HEK293T (cell line): ENCODE measurements around the gene ALKBH5.

Experiments
- CTCF ChIA-PET: fragments of 350-600 bp; formaldehyde crosslinking; extraction: SDS; loops from one replicate; lab custom pipeline; 2021; ENCODE audit warnings: antibody characterized with exemption, inconsistent platforms; lab: Yijun Ruan, JAX
- POLR2A ChIA-PET: fragments of 350-600 bp; formaldehyde crosslinking; extraction: SDS; loops from one replicate; lab custom pipeline; 2020; ENCODE audit warnings: antibody characterized with exemption, inconsistent platforms; lab: Yijun Ruan, JAX
- DNase-seq: peaks from one replicate; pipeline ENCODE4 v3.0.0; 2012; ENCODE audit warnings: mixed read lengths; ENCODE audit errors: extremely low spot score
- ARNT ChIP-seq: fragments of 450-650 bp; IDR thresholded peaks from 2 replicates; pipeline ENCODE4 v1.6.1; 2017; ENCODE audit warnings: mild to moderate bottlenecking
- BHLHE40 ChIP-seq: fragments of 450-650 bp; IDR thresholded peaks from 2 replicates; pipeline ENCODE4 v1.6.1; 2016; ENCODE audit warnings: mild to moderate bottlenecking, moderate library complexity, borderline replicate concordance
- CTBP1 ChIP-seq: fragments of 450-650 bp; IDR thresholded peaks from 2 replicates; pipeline ENCODE4 v1.6.1; 2016; ENCODE audit warnings: borderline replicate concordance
- ELF4 ChIP-seq: fragments of 450-650 bp; IDR thresholded peaks from 2 replicates; pipeline ENCODE4 v1.6.1; 2017; ENCODE audit warnings: antibody characterized with exemption
- FOXA1 ChIP-seq: fragments of 450-650 bp; IDR thresholded peaks from 2 replicates; pipeline ENCODE4 v1.6.1; 2016; ENCODE audit warnings: mild to moderate bottlenecking
- FOXK2 ChIP-seq: fragments of 450-650 bp; IDR thresholded peaks from 2 replicates; pipeline ENCODE4 v1.6.1; 2016; ENCODE audit warnings: mild to moderate bottlenecking
- FOXM1 ChIP-seq: fragments of 450-650 bp; IDR thresholded peaks from 2 replicates; pipeline ENCODE4 v1.6.1; 2017; ENCODE audit warnings: mild to moderate bottlenecking, borderline replicate concordance
- HDGF ChIP-seq: fragments of 450-650 bp; IDR thresholded peaks from 2 replicates; pipeline ENCODE4 v1.6.1; 2017; ENCODE audit warnings: antibody characterized with exemption, borderline replicate concordance
- L3MBTL2 ChIP-seq: fragments of 450-650 bp; conservative IDR thresholded peaks from 2 replicates; pipeline ENCODE4 v1.6.1; 2016; ENCODE audit warnings: mild to moderate bottlenecking
- LEF1 ChIP-seq: fragments of 450-650 bp; IDR thresholded peaks from 2 replicates; pipeline ENCODE4 v1.6.1; 2017; ENCODE audit warnings: mild to moderate bottlenecking, borderline replicate concordance
- NFRKB ChIP-seq: fragments of 450-650 bp; IDR thresholded peaks from 2 replicates; pipeline ENCODE4 v1.6.1; 2016; ENCODE audit warnings: mild to moderate bottlenecking, moderate library complexity
- PKNOX1 ChIP-seq: fragments of 450-650 bp; IDR thresholded peaks from 2 replicates; pipeline ENCODE4 v1.6.1; 2016
- SP1 ChIP-seq: fragments of 450-650 bp; IDR thresholded peaks from 2 replicates; pipeline ENCODE4 v1.6.1; 2017
- SUZ12 ChIP-seq: fragments of 450-650 bp; IDR thresholded peaks from 2 replicates; pipeline ENCODE4 v1.6.1; 2016; ENCODE audit warnings: mild to moderate bottlenecking
- TARDBP ChIP-seq: fragments of 450-650 bp; IDR thresholded peaks from 2 replicates; pipeline ENCODE4 v1.6.1; 2016
- ZNF384 ChIP-seq: fragments of 450-650 bp; IDR thresholded peaks from 2 replicates; pipeline ENCODE4 v1.6.1; 2016

The ALKBH5 gene

DNA sequence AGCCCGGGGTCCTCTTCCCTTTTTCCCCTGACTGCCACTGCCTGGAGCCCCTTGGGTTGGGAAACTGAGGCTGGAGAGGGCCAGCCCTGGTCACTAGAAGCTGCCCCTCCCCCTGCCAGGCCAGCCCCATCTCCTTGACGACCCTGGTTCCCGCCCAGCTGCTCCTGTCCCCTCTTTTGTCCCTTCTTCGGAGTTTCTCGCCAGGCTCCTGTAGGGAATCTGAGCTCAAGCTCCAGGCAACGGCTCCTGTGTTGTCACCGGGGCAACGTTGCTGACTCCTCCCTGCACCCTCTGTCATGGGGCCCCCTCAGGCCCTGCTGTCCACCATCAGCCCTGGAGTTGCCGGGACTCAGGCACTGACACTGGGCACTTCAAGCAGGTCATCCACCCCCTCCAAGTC is 47.5 kb downstream of the ALKBH5 start:
- ChIA-PET POLR2A (interaction anchor here (1.1 kb wide), 1 partner anchor 25 kb away, joined by 3 read pairs; no protein-coding TSS in a partner anchor), CTCF (no interaction called here)
- DNase-seq: no peak
- TF ChIP-seq FOXA1 (no peak), SUZ12 (no peak), L3MBTL2 (no peak), ARNT (no peak), PKNOX1 (no peak), HDGF (no peak), LEF1 (no peak), FOXM1 (no peak), SP1 (no peak), ELF4 (no peak), TARDBP (no peak), ZNF384 (no peak)

DNA sequence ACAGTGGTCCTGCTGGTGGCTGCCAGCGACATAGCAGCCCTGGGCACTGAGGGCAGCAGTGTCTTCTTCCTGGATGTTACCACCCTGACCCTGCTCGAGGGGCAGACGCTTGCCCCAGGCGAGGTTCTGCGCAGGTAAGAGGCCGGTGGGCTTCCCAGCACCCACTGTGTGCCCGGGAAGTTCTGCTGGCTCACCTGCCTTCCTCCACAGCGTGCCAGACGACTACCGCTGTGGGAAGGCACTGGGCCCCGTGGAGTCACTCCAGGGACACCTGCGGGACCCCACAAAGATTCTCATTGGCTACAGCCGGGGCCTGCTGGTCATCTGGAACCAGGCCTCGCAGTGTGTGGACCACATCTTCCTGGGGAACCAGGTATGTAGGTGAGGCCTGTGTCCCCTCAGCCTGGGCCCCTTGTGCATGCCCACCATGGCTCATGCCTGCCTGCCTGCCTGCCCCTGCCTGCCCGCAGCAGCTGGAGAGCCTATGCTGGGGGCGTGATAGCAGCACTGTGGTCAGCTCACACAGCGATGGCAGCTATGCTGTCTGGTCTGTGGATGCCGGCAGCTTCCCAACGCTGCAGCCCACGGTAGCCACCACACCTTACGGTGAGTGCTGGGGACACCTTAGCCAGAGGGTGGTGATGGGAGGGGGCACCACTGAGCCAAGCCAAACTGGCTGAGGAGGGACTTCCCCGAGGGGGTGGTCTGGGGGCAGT is 50.3 kb downstream of the ALKBH5 start:
- no peak for DNase-seq
- ChIA-PET POLR2A (interaction anchor here (1.3 kb wide), 1 partner anchor 13 kb away, joined by 4 read pairs; no protein-coding TSS in a partner anchor), CTCF (no interaction called here)
- TF ChIP-seq FOXM1 (no peak), HDGF (no peak), L3MBTL2 (no peak), TARDBP (no peak)

- TF ChIP-seq LEF1 (no peak), CTBP1 (no peak), ARNT (no peak), PKNOX1 (no peak), TARDBP (no peak), FOXA1 (no peak), BHLHE40 (no peak), ZNF384 (no peak), HDGF (no peak), SUZ12 (no peak), L3MBTL2 (no peak), ELF4 (no peak), SP1 (no peak), NFRKB (no peak), FOXK2 (no peak), FOXM1 (no peak)
- no peak for DNase-seq
- POLR2A ChIA-PET: interaction anchor here (1.3 kb wide), 1 partner anchor 14 kb away, joined by 4 read pairs; no protein-coding TSS in a partner anchor
- CTCF ChIA-PET: no interaction called here
Measured at GRCh38 chr17:18234853-18235380, 51.3 kb downstream of the ALKBH5 start.

- DNase-seq: no peak
- CTCF ChIA-PET: no interaction called here
- POLR2A ChIA-PET: interaction anchor here (0.8 kb wide), 1 partner anchor 25 kb away, joined by 3 read pairs; the partner anchor contains the start of gene MIEF2
- TF ChIP-seq CTBP1 (no peak), TARDBP (no peak), PKNOX1 (no peak), L3MBTL2 (no peak), NFRKB (no peak), LEF1 (no peak), SUZ12 (no peak), HDGF (no peak), SP1 (no peak)
Measured at GRCh38 chr17:18235743-18236256, 52.2 kb downstream of the ALKBH5 start.

DNA sequence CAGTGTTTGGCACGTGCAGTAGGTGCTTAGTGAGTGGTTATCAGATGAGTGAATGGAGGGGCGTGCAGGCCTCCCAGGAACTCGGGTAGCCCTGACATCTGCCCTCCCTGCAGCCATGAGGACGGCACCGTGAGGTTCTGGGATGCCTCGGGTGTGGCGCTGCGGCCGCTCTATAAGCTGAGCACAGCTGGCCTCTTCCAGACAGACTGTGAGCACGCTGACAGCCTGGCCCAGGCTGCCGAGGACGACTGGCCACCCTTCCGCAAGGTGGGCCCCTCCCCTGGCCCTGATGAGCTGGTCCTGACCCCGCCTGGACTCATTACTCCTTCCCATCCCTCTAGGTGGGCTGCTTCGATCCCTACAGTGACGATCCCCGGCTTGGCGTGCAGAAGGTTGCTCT is 52.9 kb downstream of the ALKBH5 start:
- ChIA-PET CTCF (no interaction called here), POLR2A (no interaction called here)
- no peak for DNase-seq
- TF ChIP-seq L3MBTL2 (no peak), HDGF (no peak), FOXK2 (no peak), NFRKB (no peak), BHLHE40 (no peak), ELF4 (no peak)

DNA sequence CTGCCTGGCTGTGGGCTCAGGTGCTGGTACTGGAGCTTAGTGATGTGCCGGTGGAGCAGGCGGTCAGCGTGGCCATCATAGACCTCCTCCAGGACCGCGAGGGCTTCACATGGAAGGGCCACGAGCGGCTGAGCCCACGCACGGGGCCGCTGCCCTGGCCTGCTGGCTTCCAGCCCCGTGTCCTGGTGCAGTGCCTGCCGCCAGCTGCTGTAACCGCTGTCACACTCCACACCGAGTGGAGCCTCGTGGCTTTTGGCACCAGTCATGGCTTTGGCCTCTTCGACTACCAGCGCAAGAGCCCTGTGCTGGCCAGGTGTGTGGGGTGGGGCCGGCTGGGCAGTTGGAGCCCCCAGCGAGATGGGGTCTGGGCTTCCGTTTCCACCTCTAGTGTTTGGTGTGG is 53.8 kb downstream of the ALKBH5 start:
- no peak for TF ChIP-seq FOXA1
- TF ChIP-seq ELF4: no peak
- TF ChIP-seq CTBP1: no peak
- TF ChIP-seq ZNF384: no peak
- TF ChIP-seq LEF1: no peak
- no peak for TF ChIP-seq PKNOX1
- no peak for TF ChIP-seq SUZ12
- no peak for TF ChIP-seq FOXK2
- no peak for TF ChIP-seq FOXM1
- no peak for TF ChIP-seq HDGF
- no peak for TF ChIP-seq NFRKB
- no peak for TF ChIP-seq SP1
- no peak for TF ChIP-seq TARDBP
- TF ChIP-seq BHLHE40: no peak
- TF ChIP-seq ARNT: no peak
- TF ChIP-seq L3MBTL2: no peak
- ChIA-PET CTCF (no interaction called here), POLR2A (interaction anchor here (0.8 kb wide), 1 partner anchor 9 kb away, joined by 3 read pairs; no protein-coding TSS in a partner anchor)
- DNase-seq: no peak
